ENCODE measurements around the gene FILIP1L.
A peak's percentile ranks its signal among the peaks of the same experiment; 100 is the strongest.

FILIP1L gene

DNA sequence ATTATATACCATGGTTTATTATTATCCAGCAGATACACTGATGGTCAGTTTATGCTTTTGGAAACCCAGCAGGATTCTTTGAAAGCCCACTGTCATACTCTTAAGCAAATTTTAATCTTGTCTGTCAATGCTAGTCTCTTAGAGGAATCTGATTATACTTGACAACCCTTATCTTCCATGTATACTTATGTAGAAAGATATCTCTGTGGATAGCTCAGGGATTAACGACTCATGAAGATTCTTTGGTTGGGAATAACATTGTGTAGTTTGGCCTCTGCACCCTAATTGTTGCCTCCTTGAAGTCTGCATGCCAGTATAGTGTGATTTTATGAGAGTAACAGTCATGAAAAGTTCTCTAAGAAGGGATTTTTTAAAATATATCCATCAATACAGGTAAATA, 33.0 kb downstream of the FILIP1L start:
- TF ChIP-seq CTCF (IDR thresholded peaks at IDR 0.05; ENCODE audit: low read depth, low read length), result no peak
- H3K4me3 ChIP-seq (replicated peaks in 1 of 2; ENCODE audit: low read depth in 2 of 2, low read length in 2 of 2), result no peak overlapping the region
- no peak for DNase-seq (ENCODE audit: low read depth in 2 of 2)

DNA sequence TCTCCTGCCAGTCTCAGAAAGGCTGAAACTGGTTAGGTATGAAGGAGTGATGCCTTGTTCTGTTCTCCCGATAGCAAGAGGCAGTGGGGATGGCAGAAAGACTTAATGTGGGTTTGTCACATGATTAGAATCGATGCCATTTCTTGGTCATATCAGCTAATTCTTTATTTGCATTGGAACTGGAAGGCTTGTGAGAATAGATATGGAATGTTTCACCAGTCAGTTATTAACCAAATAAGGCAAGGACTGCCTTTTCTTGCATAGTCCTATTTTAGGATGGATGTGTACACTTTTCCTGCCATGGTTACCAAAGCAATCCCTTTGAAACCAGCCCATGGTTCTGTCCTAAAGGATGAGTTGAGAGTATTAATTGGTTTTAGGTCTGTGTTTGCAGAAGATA, 33.7 kb downstream of the FILIP1L start:
- no peak overlapping the region for H3K4me3 ChIP-seq (replicated peaks in 1 of 2; ENCODE audit: low read depth in 2 of 2, low read length in 2 of 2)
- DNase-seq (ENCODE audit: low read depth in 2 of 2), result peak; percentile 24 to 42
- no peak for TF ChIP-seq CTCF (IDR thresholded peaks at IDR 0.05; ENCODE audit: low read depth, low read length)

- TF ChIP-seq CTCF (IDR thresholded peaks at IDR 0.05; ENCODE audit: low read depth, low read length), result no peak
- DNase-seq (ENCODE audit: low read depth in 2 of 2), result no peak
- H3K4me3 ChIP-seq (replicated peaks in 1 of 2; ENCODE audit: low read depth in 2 of 2, low read length in 2 of 2), result no peak overlapping the region
Observed at GRCh38 chr3:100079328-100079727, 35.0 kb downstream of the FILIP1L start.

GRCh38 chr3:100076731-100077529, 37.4 kb downstream of the FILIP1L start:
- DNase-seq (ENCODE audit: low read depth in 2 of 2), result no peak
- H3K4me3 ChIP-seq (replicated peaks in 1 of 2; ENCODE audit: low read depth in 2 of 2, low read length in 2 of 2), result no peak overlapping the region
- no peak for TF ChIP-seq CTCF (IDR thresholded peaks at IDR 0.05; ENCODE audit: low read depth, low read length)

GRCh38 chr3:100075851-100076730, 38.2 kb downstream of the FILIP1L start:
- DNase-seq (ENCODE audit: low read depth in 2 of 2), result no peak
- H3K4me3 ChIP-seq (replicated peaks in 1 of 2; ENCODE audit: low read depth in 2 of 2, low read length in 2 of 2), result no peak overlapping the region
- TF ChIP-seq CTCF (IDR thresholded peaks at IDR 0.05; ENCODE audit: low read depth, low read length), result no peak

- no peak overlapping the region for H3K4me3 ChIP-seq (replicated peaks in 1 of 2; ENCODE audit: low read depth in 2 of 2, low read length in 2 of 2)
- TF ChIP-seq CTCF (IDR thresholded peaks at IDR 0.05; ENCODE audit: low read depth, low read length), result no peak
- no peak for DNase-seq (ENCODE audit: low read depth in 2 of 2)
Observed at GRCh38 chr3:100075196-100075595, 39.1 kb downstream of the FILIP1L start.
